Measurements from ENCODE around the gene TSPAN16.

Gene TSPAN16

GRCh38 chr19:11295665-11296245 lies at the start of gene TSPAN16:
TSPAN16 (plus strand) TSS chr19:11296160; CDS start chr19:11296298, 138 bp downstream.
- no peak for DNase-seq

GRCh38 chr19:11246941-11247340 lies 49.0 kb upstream of the TSPAN16 start:
- DNase-seq: no peak

DNA sequence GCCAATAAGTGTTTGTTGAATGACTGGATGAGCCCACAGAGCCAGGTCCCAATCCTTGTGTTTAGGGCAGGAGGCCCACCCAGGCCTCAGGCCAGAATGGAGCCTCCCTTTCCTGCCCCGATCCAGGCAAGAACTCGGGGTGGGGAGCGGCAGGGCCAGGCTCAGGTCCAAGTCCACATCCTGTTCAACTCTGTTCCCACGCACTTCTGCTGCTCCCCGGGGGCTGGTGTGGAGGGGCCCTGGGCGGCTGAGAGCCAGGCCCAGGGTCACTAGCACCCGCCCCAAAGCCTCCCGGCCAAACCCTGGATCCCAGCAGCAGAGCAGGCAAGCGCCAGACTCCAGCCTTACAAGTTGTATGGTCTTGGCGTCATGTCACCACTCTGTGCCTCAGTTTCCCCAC lies 48.6 kb upstream of the TSPAN16 start:
- no peak for DNase-seq

- no peak for DNase-seq
Measured at GRCh38 chr19:11247934-11248333, 48.0 kb upstream of the TSPAN16 start.

DNA sequence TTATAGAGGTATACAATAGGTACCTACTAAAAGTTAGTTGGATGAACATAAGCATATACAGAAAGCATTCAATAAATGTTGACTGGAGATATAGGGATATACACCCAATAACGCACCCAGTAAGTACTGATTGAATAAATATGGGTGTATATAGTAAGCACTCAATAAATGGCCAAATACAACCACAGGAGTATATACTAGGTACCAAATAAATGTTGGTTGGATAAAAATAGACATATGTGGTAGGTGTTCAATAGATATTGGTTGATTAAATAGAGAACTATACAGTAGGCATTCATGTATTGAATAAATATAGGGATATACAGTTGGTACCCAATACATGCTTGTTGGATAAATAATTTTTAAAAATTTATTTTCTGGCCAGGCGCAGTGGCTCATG lies 47.1 kb upstream of the TSPAN16 start:
- no peak for DNase-seq

GRCh38 chr19:11251217-11251616 lies 44.7 kb upstream of the TSPAN16 start:
- no peak for DNase-seq

- DNase-seq: no peak
Measured at GRCh38 chr19:11251650-11252314, 44.2 kb upstream of the TSPAN16 start.

DNA sequence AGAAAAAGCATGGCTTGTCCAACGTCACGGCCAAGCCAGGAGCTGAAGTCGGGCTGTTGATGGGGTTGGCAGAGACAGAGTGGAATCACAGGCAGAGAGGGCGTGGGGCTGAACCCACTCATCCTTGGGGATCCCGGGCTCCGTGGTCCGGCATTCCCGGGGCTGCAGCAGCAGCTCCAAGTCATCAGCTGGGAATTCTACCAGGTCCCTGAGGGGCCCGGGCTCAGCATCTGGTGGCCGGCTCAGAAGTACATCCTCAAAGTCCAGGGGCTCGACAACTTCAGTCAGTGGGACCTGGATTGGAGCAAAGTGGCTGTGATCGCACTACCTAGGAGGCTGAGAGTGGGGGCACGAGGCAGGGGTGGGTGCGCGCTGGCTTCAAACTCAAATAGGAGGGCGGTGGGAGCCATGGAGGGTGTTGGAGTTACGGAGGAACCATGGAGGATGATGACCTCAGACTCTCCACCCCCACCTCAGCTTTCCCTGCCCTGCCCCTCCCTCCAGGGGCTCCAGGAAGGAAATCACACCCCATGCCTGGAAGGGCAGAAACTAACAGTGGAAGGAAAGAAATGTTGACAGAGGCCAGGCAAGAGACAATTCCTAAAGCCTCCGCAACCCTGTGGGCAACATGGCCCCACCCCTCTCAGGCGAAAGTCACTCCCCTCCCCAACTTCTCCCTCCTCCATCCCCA lies 43.1 kb upstream of the TSPAN16 start:
- DNase-seq: no peak

GRCh38 chr19:11254666-11255065 lies 41.3 kb upstream of the TSPAN16 start:
- no peak for DNase-seq

- DNase-seq: no peak
Measured at GRCh38 chr19:11256189-11256588, 39.8 kb upstream of the TSPAN16 start.

DNA sequence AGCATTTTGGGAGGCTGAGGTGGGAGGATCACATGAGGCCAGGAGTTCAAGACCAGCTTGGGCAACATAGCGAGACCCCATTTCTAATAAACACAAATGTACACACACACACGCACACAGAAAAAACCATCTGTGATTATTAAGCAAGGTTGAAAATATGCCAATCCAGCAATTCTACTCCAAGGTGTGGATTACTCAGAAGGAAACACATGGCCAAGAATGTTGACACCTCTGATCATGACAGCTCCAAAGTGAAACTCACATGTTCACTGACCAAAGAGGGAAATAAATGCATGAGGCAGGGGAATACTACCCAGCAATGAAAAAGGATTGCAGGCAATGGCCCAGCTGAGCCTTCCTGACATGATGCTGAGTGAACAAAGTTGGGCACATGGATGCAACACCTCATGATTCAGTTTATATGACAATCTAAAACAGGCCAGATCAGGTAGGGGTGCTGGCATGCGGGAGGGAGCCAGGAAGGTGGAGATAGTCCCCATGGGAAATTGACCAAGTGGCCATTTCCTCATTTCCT lies 38.0 kb upstream of the TSPAN16 start:
- DNase-seq: no peak

- DNase-seq: no peak
Measured at GRCh38 chr19:11260996-11261395, 35.0 kb upstream of the TSPAN16 start.

DNA sequence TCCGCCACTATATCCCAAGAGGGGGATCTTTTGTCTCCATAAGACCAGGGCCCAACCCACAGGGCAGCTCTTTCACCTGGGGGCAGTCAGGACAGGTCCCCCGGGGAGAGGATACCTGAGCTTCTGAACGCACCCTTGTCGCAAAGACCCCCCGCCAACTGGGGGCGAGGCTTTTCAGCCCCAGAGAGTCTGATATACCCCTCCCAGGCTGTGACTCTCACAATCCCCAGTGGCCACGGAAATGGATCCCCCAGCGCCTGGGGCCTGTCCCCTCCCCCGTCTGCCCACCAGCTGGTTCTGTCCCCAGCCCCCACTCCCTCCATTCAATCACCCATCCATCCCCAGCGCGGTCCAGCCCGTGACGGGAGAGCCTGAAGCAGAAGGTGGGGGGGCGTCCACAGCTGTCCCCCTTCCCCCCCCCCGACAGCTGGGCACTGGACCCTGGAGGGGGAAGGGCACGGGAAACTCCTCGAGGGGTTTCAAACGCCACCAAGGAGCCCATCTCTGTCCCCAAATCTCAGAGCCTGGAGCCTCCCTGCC lies 34.5 kb upstream of the TSPAN16 start:
- DNase-seq: no peak

DNA sequence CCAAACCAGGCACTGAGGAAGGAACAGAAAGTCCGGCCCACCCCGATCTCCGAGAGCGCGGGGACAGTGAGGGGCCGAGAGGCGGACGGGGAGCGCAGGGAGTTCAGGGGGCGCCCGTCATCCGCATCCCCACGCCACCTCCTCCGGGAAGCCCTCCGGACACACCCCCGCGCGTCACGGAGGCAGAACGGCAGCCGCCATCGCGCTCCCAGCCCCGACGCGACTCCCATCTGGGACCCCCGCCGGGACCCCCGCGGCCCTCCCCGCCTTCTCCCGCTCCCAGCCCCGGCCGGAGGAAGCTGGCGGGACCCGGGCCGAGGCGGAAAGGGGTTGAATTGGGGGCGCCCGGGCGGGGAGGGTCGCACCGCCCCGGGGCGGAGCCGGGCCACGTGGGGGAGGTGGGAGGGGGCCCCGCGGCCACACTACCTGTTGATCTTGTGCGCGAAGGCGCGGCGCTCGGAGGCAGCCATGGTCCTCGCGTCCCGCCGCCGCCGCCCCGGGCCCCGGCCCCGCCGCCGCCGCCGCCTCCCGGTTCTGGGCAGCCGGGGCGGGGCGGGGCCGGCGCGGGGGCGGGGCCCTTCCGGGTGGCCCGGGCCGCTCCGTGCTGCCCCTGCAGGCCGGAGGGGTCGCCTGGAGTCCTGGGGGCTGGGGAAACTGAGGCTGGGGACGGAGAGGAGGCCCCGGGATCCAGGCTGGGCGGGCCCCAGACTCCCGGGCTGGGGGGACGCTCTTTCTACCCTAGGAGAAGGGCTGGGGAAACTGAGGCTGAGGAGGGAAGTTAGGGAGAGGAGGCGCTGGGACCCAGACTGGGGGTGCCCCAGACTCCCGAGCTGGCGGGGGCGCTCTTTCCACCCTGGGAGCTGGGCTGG lies 33.8 kb upstream of the TSPAN16 start, which contains the start of gene DOCK6:
Gene DOCK6 (minus strand): TSS at position 554 of the 869 bp plus-strand sequence. CDS start 84 bp downstream, at position 470.
- peak; percentile 31 for DNase-seq

- DNase-seq: no peak
Measured at GRCh38 chr19:11263726-11264125, 32.2 kb upstream of the TSPAN16 start.

DNA sequence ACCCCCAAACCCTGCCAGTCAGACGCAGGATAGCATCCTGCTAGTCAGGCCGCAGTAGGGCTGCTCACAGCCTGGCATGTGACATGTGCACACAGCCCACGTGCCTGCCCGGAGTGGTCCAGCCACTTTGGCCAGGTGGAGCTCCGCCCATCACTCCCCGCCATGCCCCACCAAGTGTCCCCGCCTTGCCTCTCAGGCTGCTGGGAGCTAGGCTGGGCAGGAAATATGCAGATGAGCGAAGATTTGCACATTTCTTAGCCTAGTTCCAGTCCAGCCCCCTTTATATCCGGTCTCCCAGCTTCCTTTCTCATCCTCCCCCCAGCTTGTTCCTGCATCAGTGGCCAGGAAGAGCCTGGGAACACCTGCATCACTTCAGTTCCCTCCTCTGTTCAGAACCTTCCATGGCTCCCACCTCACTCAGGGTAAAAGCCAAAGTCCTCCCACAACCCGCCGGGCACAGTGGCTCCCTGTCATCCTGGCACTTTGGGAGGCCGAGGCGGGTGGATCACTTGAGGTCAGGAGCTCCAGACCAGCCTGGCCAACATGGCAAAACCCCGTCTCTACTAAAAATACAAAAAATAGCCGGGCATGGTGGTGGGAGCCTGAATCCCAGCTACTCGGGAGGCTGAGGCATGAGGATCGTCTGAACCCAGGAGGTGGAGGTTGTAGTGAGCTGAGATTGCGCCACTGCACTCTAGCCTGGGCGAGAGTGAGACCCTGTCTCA lies 31.3 kb upstream of the TSPAN16 start:
- no peak for DNase-seq

- no peak for DNase-seq
Measured at GRCh38 chr19:11265177-11265784, 30.7 kb upstream of the TSPAN16 start.

DNA sequence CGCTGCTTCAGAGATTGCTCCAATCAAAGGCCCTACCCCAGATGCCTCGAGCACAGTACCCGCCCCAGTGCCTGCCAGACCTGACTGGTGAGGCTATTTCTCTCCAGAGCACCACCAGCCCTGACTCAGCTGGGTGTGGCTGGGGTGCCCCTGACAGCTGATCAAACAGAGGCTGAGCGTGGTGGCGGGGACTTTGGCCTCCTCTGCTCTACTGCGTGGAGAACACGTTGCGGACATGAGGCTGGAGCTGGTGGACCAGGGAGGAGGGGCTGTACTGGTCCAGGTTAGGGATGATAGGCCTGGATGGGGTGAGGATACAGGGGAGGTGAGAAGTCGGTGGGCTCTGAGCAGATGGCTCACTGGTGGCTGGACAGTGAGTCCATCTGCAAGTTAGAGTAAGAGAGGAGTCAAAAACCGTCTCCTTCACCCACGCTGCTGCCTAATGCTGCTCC lies 30.1 kb upstream of the TSPAN16 start:
- no peak for DNase-seq

- no peak for DNase-seq
Measured at GRCh38 chr19:11267316-11268085, 28.5 kb upstream of the TSPAN16 start.

DNA sequence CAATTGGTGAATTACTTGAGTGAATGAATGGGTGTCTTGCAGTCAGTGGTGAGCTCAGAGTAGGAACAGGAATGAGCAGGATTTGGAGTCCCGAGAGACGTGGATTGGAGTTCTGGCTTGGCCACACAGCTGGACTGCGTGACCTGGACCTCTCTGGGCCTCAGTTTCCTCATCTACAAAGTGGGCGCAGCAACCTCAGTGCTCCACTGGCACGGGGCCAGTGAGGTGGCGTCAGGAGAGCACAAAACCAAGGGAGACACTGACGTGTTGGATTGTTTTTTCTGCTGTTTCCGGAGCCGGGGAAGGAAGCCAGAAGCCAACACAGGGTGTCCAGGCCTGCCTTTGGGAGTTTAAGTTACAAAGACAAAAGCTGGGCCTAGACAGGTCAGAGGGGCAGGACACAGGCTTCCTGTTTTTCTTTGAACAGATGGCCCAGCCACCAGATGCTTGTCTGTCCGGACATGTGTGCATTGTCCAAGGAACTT lies 27.1 kb upstream of the TSPAN16 start:
- no peak for DNase-seq
